SU-DHL-6 (cell line): Measurements from ENCODE around the gene ANKRD13A.
"Not testable (repeated sequence)": the region's sequence is repeated elsewhere in the genome, so short reads cannot be mapped to it uniquely, and the experiment has no call there.

Experiments used
- H2AFZ ChIP-seq: fragments of 200-600 bp; sonication (generic); 2 replicates; pipeline ENCODE4 v1.6.1; 2014; ENCODE audit warnings: low read depth, mild to moderate bottlenecking, moderate library complexity, mixed read lengths, antibody characterized with exemption, low read length; ENCODE audit not compliant: severe bottlenecking
- H3F3A ChIP-seq: fragments of 200-600 bp; shearing (Covaris generic); 2 replicates; pipeline ENCODE4 v1.6.0; 2016; ENCODE audit warnings: antibody characterized with exemption, mild to moderate bottlenecking; ENCODE audit not compliant: insufficient read depth
- H3K27ac ChIP-seq: fragments of 200-600 bp; sonication (generic); 2 replicates; pipeline ENCODE4 v1.5.1; 2016; ENCODE audit warnings: low read depth, mild to moderate bottlenecking, low read length, moderate library complexity, mixed read lengths
- H3K27me3 ChIP-seq: fragments of 200-600 bp; sonication (generic), shearing (Covaris generic); 2 replicates; pipeline ENCODE4 v1.6.0; 2014; ENCODE audit warnings: mild to moderate bottlenecking, low read length
- H3K36me3 ChIP-seq: fragments of 200-600 bp; sonication (generic); 2 replicates; pipeline ENCODE4 v1.6.1; 2014; ENCODE audit warnings: mild to moderate bottlenecking, low read length, mixed read lengths
- H3K4me2 ChIP-seq: fragments of 300-600, 200-600 bp; shearing (Covaris generic), sonication (generic); 2 replicates; pipeline ENCODE4 v1.6.0; 2014; ENCODE audit warnings: low read length, low read depth, mild to moderate bottlenecking; ENCODE audit not compliant: poor library complexity, severe bottlenecking
- H3K4me3 ChIP-seq: fragments of 200-600 bp; sonication (generic); 2 replicates; pipeline ENCODE4 v1.5.1; 2014; ENCODE audit warnings: antibody characterized with exemption, low read length, mild to moderate bottlenecking, mixed read lengths; ENCODE audit not compliant: insufficient read depth, poor library complexity, severe bottlenecking
- H3K79me2 ChIP-seq: fragments of 200-600 bp; sonication (generic); 2 replicates; pipeline ENCODE4 v1.6.1; 2014; ENCODE audit warnings: mild to moderate bottlenecking, low read length, moderate library complexity; ENCODE audit not compliant: insufficient read depth
- H3K9ac ChIP-seq: fragments of 200-600 bp; sonication (generic); 2 replicates; pipeline ENCODE4 v1.7.0; 2014; ENCODE audit warnings: mild to moderate bottlenecking, low read length
- H3K9me2 ChIP-seq: fragments of 200-600 bp; sonication (generic); replicated peaks from 2 replicates; pipeline ENCODE4 v1.6.1; 2014; ENCODE audit warnings: low read length; ENCODE audit not compliant: insufficient read depth
- H3K9me3 ChIP-seq: fragments of 200-600 bp; sonication (generic); 2 replicates; pipeline ENCODE4 v1.6.1; 2014; ENCODE audit warnings: low read length, mixed read lengths; ENCODE audit not compliant: insufficient read depth
- H4K20me1 ChIP-seq: fragments of 200-600 bp; sonication (generic); 2 replicates; pipeline ENCODE4 v1.6.1; 2014; ENCODE audit warnings: low read depth, mild to moderate bottlenecking, antibody characterized with exemption, low read length, moderate library complexity, mixed read lengths
- EZH2phosphoT487 ChIP-seq: fragments of 200-600 bp; sonication (generic), shearing (Covaris generic); conservative IDR thresholded peaks from 2 replicates; pipeline ENCODE4 v1.6.1; 2018; ENCODE audit warnings: mild to moderate bottlenecking, antibody characterized with exemption, low read length, moderate library complexity, mixed read lengths
- TF ChIP-seq, protein P1 (sequence below): fragments of 200-600 bp; sonication (generic); IDR thresholded peaks from one replicate; pipeline ENCODE4 v1.5.1; 2017; ENCODE audit warnings: antibody characterized with exemption, mild to moderate bottlenecking, low read length, moderate library complexity; ENCODE audit not compliant: insufficient read depth, poor library complexity, severe bottlenecking

ANKRD13A gene

GRCh38 chr12:110071967-110072366, 72.7 kb downstream of the ANKRD13A start:
- Histone ChIP-seq H3K27me3 (no peaks in the 10 kb centered on the region), H3K4me2 (no peak overlapping the region), H3K9me2 (no peaks in the 10 kb centered on the region), H3K9ac (no peak overlapping the region), H3K27ac (no peak overlapping the region), H2AFZ (no peak overlapping the region), H4K20me1 (no peaks in the 10 kb centered on the region), H3F3A (no peaks in the 10 kb centered on the region), H3K79me2 (no peaks in the 10 kb centered on the region), H3K36me3 (no peaks in the 10 kb centered on the region), H3K9me3 (no peaks in the 10 kb centered on the region), H3K4me3 (no peak overlapping the region)
- TF ChIP-seq, protein P1, sequence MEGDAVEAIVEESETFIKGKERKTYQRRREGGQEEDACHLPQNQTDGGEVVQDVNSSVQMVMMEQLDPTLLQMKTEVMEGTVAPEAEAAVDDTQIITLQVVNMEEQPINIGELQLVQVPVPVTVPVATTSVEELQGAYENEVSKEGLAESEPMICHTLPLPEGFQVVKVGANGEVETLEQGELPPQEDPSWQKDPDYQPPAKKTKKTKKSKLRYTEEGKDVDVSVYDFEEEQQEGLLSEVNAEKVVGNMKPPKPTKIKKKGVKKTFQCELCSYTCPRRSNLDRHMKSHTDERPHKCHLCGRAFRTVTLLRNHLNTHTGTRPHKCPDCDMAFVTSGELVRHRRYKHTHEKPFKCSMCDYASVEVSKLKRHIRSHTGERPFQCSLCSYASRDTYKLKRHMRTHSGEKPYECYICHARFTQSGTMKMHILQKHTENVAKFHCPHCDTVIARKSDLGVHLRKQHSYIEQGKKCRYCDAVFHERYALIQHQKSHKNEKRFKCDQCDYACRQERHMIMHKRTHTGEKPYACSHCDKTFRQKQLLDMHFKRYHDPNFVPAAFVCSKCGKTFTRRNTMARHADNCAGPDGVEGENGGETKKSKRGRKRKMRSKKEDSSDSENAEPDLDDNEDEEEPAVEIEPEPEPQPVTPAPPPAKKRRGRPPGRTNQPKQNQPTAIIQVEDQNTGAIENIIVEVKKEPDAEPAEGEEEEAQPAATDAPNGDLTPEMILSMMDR, result no peak
- no peak for TF ChIP-seq EZH2phosphoT487

DNA sequence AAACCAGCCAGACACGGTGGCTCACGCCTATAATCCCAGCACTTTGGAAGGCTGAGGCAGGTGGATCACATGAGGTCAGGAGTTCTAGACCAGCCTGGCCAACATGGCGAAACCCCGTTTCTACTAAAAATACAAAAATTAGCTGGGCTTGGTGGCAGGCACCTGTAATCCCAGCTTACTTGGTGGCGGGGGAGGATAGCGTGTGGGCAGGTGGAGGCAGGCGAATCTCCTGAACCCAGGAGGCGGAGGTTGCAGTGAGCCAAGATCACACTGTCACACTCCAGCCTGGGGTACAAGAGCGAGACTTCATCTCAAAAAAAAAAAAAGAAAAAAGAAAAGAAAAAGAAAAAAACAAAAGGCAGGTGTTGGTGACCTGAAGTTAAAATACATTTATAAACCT, 73.4 kb downstream of the ANKRD13A start:
- H3K4me3 ChIP-seq, H3K36me3 ChIP-seq, H3K9me3 ChIP-seq, H3K79me2 ChIP-seq, H3K4me2 ChIP-seq, H3K9me2 ChIP-seq, H3F3A ChIP-seq, H3K27me3 ChIP-seq, H4K20me1 ChIP-seq, H3K27ac ChIP-seq, H3K9ac ChIP-seq: not testable (repeated sequence)
- H2AFZ ChIP-seq, result peak overlapping the region; percentile 42

DNA sequence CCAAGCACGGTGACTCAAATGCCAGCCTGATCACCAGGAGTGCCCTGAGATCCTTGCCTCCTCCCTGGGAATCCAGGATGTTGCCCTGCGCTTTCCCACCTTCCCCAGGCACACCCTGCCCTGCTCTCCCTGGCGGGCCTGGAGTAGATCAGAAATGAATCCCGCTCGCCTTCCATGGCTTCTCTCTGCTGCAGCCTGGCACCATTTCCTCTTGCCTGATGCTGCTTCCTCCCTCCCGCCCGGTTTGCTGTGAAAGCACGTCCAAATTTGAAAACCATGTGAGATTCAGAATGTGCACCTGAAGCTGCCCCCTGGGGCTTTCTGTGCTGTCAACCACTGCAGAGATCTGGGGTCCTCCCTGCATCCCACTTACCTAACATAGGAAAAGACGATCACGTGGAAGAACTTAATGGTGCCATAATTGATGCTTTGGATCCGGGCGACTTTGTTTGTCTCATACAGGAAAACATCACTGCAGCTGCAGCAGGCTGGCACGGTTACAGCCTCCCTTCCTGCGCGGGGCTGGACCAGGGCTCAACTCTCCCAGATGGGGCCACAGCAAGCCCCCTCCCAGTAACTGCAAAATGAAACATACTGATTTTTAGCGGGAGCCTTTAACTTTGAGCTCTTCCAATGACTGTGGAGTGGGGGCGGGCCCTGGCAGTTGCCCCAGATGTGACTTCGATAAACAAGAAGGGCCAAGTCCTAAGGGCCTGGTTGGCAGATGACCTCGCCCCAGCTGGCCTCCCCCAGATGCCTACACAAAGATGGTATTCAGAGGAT, 74.0 kb downstream of the ANKRD13A start:
- H3K4me3 ChIP-seq, result no peak overlapping the region
- no peak overlapping the region for H3K27ac ChIP-seq

GRCh38 chr12:110074089-110074488, 74.9 kb downstream of the ANKRD13A start:
- no peak overlapping the region for H3K9ac ChIP-seq
- H3K4me2 ChIP-seq, result no peak overlapping the region
- no peaks in the 10 kb centered on the region for H3F3A ChIP-seq
- H3K27ac ChIP-seq, result no peak overlapping the region
- H3K9me2 ChIP-seq, result no peaks in the 10 kb centered on the region
- H3K27me3 ChIP-seq, result no peaks in the 10 kb centered on the region
- H3K9me3 ChIP-seq, result no peaks in the 10 kb centered on the region
- H4K20me1 ChIP-seq, result no peaks in the 10 kb centered on the region
- H3K36me3 ChIP-seq, result no peaks in the 10 kb centered on the region
- no peak overlapping the region for H2AFZ ChIP-seq
- H3K4me3 ChIP-seq, result no peak overlapping the region
- TF ChIP-seq, protein P1, result no peak
- H3K79me2 ChIP-seq, result no peaks in the 10 kb centered on the region

More for the DNA sequence above, 74.0 kb downstream of the ANKRD13A start:
- no peak overlapping the region for H3K9ac ChIP-seq
- no peaks in the 10 kb centered on the region for H3K36me3 ChIP-seq
- no peaks in the 10 kb centered on the region for H3K9me3 ChIP-seq
- peak overlapping the region; percentile 42 for H2AFZ ChIP-seq
- H4K20me1 ChIP-seq, result no peaks in the 10 kb centered on the region
- peak overlapping the region; percentile 10 for H3K4me2 ChIP-seq
- H3F3A ChIP-seq, result no peaks in the 10 kb centered on the region
- no peak for TF ChIP-seq EZH2phosphoT487
- TF ChIP-seq, protein P1, result no peak
- H3K27me3 ChIP-seq, result no peaks in the 10 kb centered on the region
- H3K9me2 ChIP-seq, result no peaks in the 10 kb centered on the region
- no peaks in the 10 kb centered on the region for H3K79me2 ChIP-seq
